Neural cell (in vitro differentiated cells): Measurements from ENCODE around the gene ADAMTS2. TPM values are rescaled to one million over a fixed set of nuclear protein-coding genes. Genes with fewer than 3 reads are reported as not detected.

Source experiments
- H2AFZ ChIP-seq: fragments of 200-600, 300-800 bp; sonication (generic), shearing (Covaris generic); 2 replicates; pipeline ENCODE4 v1.6.0; 2014; ENCODE audit warnings: low read depth, mild to moderate bottlenecking, antibody characterized with exemption, low read length, moderate library complexity
- H3F3A ChIP-seq: fragments of 200-600 bp; shearing (Covaris generic); 2 replicates; pipeline ENCODE4 v1.6.1; 2016; ENCODE audit warnings: mild to moderate bottlenecking, moderate library complexity, mixed read lengths, antibody characterized with exemption, low read length; ENCODE audit not compliant: insufficient read depth, poor library complexity, severe bottlenecking
- H3K27ac ChIP-seq: fragments of 200-600, 300-800 bp; sonication (generic), shearing (Covaris generic); 2 replicates; pipeline ENCODE4 v1.5.1; 2014; ENCODE audit warnings: mild to moderate bottlenecking, low read length, moderate library complexity
- H3K27me3 ChIP-seq: fragments of 300-800, 200-600 bp; sonication (generic), shearing (Covaris generic); 2 replicates; pipeline ENCODE4 v1.6.0; 2014; ENCODE audit warnings: mild to moderate bottlenecking, low read depth, low read length, moderate library complexity; ENCODE audit not compliant: insufficient read depth
- H3K36me3 ChIP-seq: fragments of 300-800, 200-600 bp; sonication (generic), shearing (Covaris generic); 2 replicates; pipeline ENCODE4 v1.5.1; 2014; ENCODE audit warnings: mild to moderate bottlenecking, antibody characterized with exemption, low read length, moderate library complexity; ENCODE audit not compliant: insufficient read depth
- H3K4me2 ChIP-seq: fragments of 300-800, 200-600 bp; sonication (generic), shearing (Covaris generic); 2 replicates; pipeline ENCODE4 v1.6.0; 2014; ENCODE audit warnings: mild to moderate bottlenecking, low read length
- H3K4me3 ChIP-seq: fragments of 300-800, 200-600 bp; sonication (generic), shearing (Covaris generic); 2 replicates; pipeline ENCODE4 v1.5.1; 2014; ENCODE audit warnings: mild to moderate bottlenecking, low read length, moderate library complexity
- H3K79me2 ChIP-seq: fragments of 200-600 bp; shearing (Covaris generic); replicated peaks from 2 replicates; pipeline ENCODE4 v1.6.0; 2014; ENCODE audit warnings: mild to moderate bottlenecking, low read length, moderate library complexity; ENCODE audit not compliant: insufficient read depth
- H3K9ac ChIP-seq: fragments of 300-800, 200-600 bp; sonication (generic), shearing (Covaris generic); 2 replicates; pipeline ENCODE4 v1.6.1; 2016; ENCODE audit warnings: mild to moderate bottlenecking, low read length, mixed read lengths
- H3K9me2 ChIP-seq: fragments of 200-600 bp; shearing (Covaris generic); 2 replicates; pipeline ENCODE4 v1.6.1; 2016; ENCODE audit warnings: mild to moderate bottlenecking, low read length, mixed read lengths; ENCODE audit not compliant: insufficient read depth
- H3K9me3 ChIP-seq: fragments of 200-600, 300-800 bp; sonication (generic), shearing (Covaris generic); 2 replicates; pipeline ENCODE4 v1.6.1; 2016; ENCODE audit warnings: mild to moderate bottlenecking, mixed run types, low read length, moderate library complexity, mixed read lengths
- H4K20me1 ChIP-seq: fragments of 200-600 bp; shearing (Covaris generic); 2 replicates; pipeline ENCODE4 v1.6.1; 2016; ENCODE audit warnings: mild to moderate bottlenecking, mixed run types; ENCODE audit not compliant: insufficient read depth
- CTCF ChIP-seq: fragments of 450-650 bp; IDR thresholded peaks from 2 replicates; pipeline ENCODE4 v1.5.1; 2014; ENCODE audit warnings: antibody characterized with exemption, mild to moderate bottlenecking, moderate library complexity; ENCODE audit not compliant: poor library complexity, severe bottlenecking
- EP300 ChIP-seq: fragments of 450-650 bp; conservative IDR thresholded peaks from 2 replicates; pipeline ENCODE4 v1.6.1; 2014; ENCODE audit warnings: antibody characterized with exemption, mild to moderate bottlenecking, moderate library complexity; ENCODE audit not compliant: poor library complexity, severe bottlenecking
- EZH2 ChIP-seq: fragments of 200-600, 300-800 bp; shearing (Covaris generic), sonication (generic); IDR thresholded peaks from 2 replicates; pipeline ENCODE4 v1.6.1; 2014; ENCODE audit warnings: antibody characterized with exemption, low read length, borderline replicate concordance, mild to moderate bottlenecking; ENCODE audit not compliant: insufficient read depth, poor library complexity, severe bottlenecking
- MXI1 ChIP-seq: fragments of 450-650 bp; conservative IDR thresholded peaks from 2 replicates; pipeline ENCODE4 v1.6.1; 2014; ENCODE audit warnings: antibody characterized with exemption, mild to moderate bottlenecking; ENCODE audit not compliant: poor library complexity, severe bottlenecking
- POLR2AphosphoS5 ChIP-seq: IDR thresholded peaks from 2 replicates; pipeline ENCODE4 v1.6.1; 2012
- RAD21 ChIP-seq: fragments of 450-650 bp; conservative IDR thresholded peaks from 2 replicates; pipeline ENCODE4 v1.6.1; 2014; ENCODE audit warnings: antibody characterized with exemption, mild to moderate bottlenecking, moderate library complexity
- REST ChIP-seq: IDR thresholded peaks from 2 replicates; pipeline ENCODE4 v1.6.1; 2012; ENCODE audit warnings: borderline replicate concordance
- SMC3 ChIP-seq: fragments of 450-650 bp; conservative IDR thresholded peaks from 2 replicates; pipeline ENCODE4 v1.6.1; 2014; ENCODE audit warnings: antibody characterized with exemption, mild to moderate bottlenecking, moderate library complexity; ENCODE audit not compliant: poor library complexity
- TAF1 ChIP-seq: IDR thresholded peaks from 2 replicates; pipeline ENCODE4 v1.6.1; 2012; ENCODE audit warnings: low read depth
- polyA plus RNA-seq: library from polyadenylated mRNA; depleted of rRNA; stranded (reverse); fragments of >200 nt; gene quantifications from 2 replicates; pipeline ENCODE4 v1.2.3, GENCODE V29; 2014

Gene ADAMTS2
- polyA plus RNA-seq, 1 donor from 2014 or later, result 0.61 TPM

GRCh38 chr5:179326122-179326927 lies 18.9 kb downstream of the ADAMTS2 start:
- TF ChIP-seq REST (no peak), EZH2 (no peak), SMC3 (no peak), MXI1 (no peak), RAD21 (no peak), CTCF (no peak), TAF1 (no peak), EP300 (no peak), POLR2AphosphoS5 (no peak)
- Histone ChIP-seq H3K4me3 (no peak overlapping the region), H3K36me3 (no peaks in the 10 kb centered on the region), H4K20me1 (no peaks in the 10 kb centered on the region), H3K27me3 (no peaks in the 10 kb centered on the region), H2AFZ (no peak overlapping the region), H3K4me2 (no peak overlapping the region), H3K9me2 (no peaks in the 10 kb centered on the region), H3K27ac (no peak overlapping the region), H3K9ac (no peak overlapping the region), H3K9me3 (no peaks in the 10 kb centered on the region), H3K79me2 (no peaks in the 10 kb centered on the region), H3F3A (no peaks in the 10 kb centered on the region)

GRCh38 chr5:179325296-179326031 lies 19.8 kb downstream of the ADAMTS2 start:
- no peaks in the 10 kb centered on the region for H4K20me1 ChIP-seq
- TF ChIP-seq MXI1 (no peak), EP300 (no peak), REST (no peak), SMC3 (no peak), TAF1 (no peak), RAD21 (no peak), CTCF (no peak), POLR2AphosphoS5 (no peak), EZH2 (no peak)
- no peak overlapping the region for H2AFZ ChIP-seq
- H3K79me2 ChIP-seq, result no peaks in the 10 kb centered on the region
- H3F3A ChIP-seq, result no peaks in the 10 kb centered on the region
- no peak overlapping the region for H3K4me2 ChIP-seq
- H3K9ac ChIP-seq, result no peak overlapping the region
- H3K4me3 ChIP-seq, result no peak overlapping the region
- H3K27ac ChIP-seq, result no peak overlapping the region
- H3K9me2 ChIP-seq, result no peaks in the 10 kb centered on the region
- no peaks in the 10 kb centered on the region for H3K9me3 ChIP-seq
- H3K36me3 ChIP-seq, result no peaks in the 10 kb centered on the region
- no peaks in the 10 kb centered on the region for H3K27me3 ChIP-seq
